Right lobe of liver (tissue), 6 donors: Measurements from ENCODE around the gene FOXQ1. TPM values are rescaled to one million over a fixed set of nuclear protein-coding genes. Genes with fewer than 3 reads are reported as not detected.

Experiments used
- ATAC-seq, 4 donors: fragments of 200-7000 bp; cut with Tn5 transposase; one replicate each; pipeline ENCODE4 v1.9.1; 2020; ENCODE audit warnings: mild to moderate bottlenecking in 4 of 4, moderate library complexity in 4 of 4
- DNase-seq, 3 donors: peaks; one replicate each; pipeline ENCODE4 v3.0.0-alpha.2; 2020
- H3K27ac ChIP-seq, 3 donors: fragments of 200-600 bp; one replicate each; pipeline ENCODE4 v1.8.0; 2022
- H3K27me3 ChIP-seq, 2 donors: fragments of 200-600 bp; one replicate each; pipeline ENCODE4 v1.8.0; 2022
- H3K36me3 ChIP-seq, 4 donors: fragments of 200-600 bp; sonication (generic) in 1 of 4; one replicate each; pipeline versions ENCODE4 v1.5.1 to v1.8.0; 2017 to 2022; ENCODE audit warnings: control low read depth in 1 of 4
- H3K4me1 ChIP-seq, 4 donors: fragments of 200-600 bp; sonication (generic) in 1 of 4; one replicate each; pipeline versions ENCODE4 v1.5.1 to v1.8.0; 2017 to 2022; ENCODE audit warnings: control low read depth in 1 of 4
- H3K4me3 ChIP-seq, 3 donors: fragments of 200-600 bp; one replicate each; pipeline ENCODE4 v1.8.0; 2022
- H3K9me3 ChIP-seq, 4 donors: fragments of 200-600 bp; sonication (generic) in 1 of 4; one replicate each; pipeline versions ENCODE4 v1.5.1 to v1.8.0; 2017 to 2022; ENCODE audit warnings: control low read depth in 1 of 4
- POLR2A ChIP-seq: fragments of 450-650 bp; IDR thresholded peaks from one replicate; pipeline ENCODE4 v1.6.1; 2017; ENCODE audit warnings: antibody characterized with exemption, mild to moderate bottlenecking
- WGBS: methylation state at CpG from one replicate; pipeline ENCODE4 v1.1.6; 2018; ENCODE audit warnings: low coverage, low lambda C conversion rate; ENCODE audit not compliant: insufficient coverage; ENCODE audit errors: missing lambda C conversion rate; 5-methylcytosine and 5-hydroxymethylcytosine counted together
- intact Hi-C, 2 donors: fragments of 100-400 bp; cut with DNase I; formaldehyde crosslinking; loops; one replicate each; pipeline versions ENCODE4 v1.11.2 to v1.14.1; 2022
- total RNA-seq, 6 experiments: library from RNA; depleted of rRNA in 2 of 6; stranded (reverse); fragments of >200 nt in 2 of 6; fragmentation: NEBNext Ultra II Directional in 3 of 6; extraction: Animal tissue kit (Norgen Biotek cat#: 25700) in 3 of 6; gene quantifications; one replicate each; pipeline versions ENCODE4 v1.1.0 to v1.2.4, GENCODE V29; 2016 to 2023
- TF ChIP-seq, protein P1 (sequence below), 4 donors: fragments of 200-600 bp in 3 of 4; fragments of 450-650 bp in 1 of 4; IDR thresholded peaks; one replicate each; pipeline versions ENCODE4 v1.5.1 to v1.8.0; 2016 to 2022; ENCODE audit warnings: antibody characterized with exemption in 4 of 4, mild to moderate bottlenecking in 2 of 4
- donor health status: DM: no; HTN: yes; CAD: no.
- donor health status: DM: no; HTN: no; CAD: no.
- donor health status: DM: no; HTN: no; CAD: no.
- donor health status: DM: no; HTN: yes; CAD: no.
- donor health status: DM: no; HTN: yes; CAD: no.

The FOXQ1 gene
- total RNA-seq, 6 experiments from 2014 or later: 0.12 to 4.0 (median 0.23) TPM

DNA sequence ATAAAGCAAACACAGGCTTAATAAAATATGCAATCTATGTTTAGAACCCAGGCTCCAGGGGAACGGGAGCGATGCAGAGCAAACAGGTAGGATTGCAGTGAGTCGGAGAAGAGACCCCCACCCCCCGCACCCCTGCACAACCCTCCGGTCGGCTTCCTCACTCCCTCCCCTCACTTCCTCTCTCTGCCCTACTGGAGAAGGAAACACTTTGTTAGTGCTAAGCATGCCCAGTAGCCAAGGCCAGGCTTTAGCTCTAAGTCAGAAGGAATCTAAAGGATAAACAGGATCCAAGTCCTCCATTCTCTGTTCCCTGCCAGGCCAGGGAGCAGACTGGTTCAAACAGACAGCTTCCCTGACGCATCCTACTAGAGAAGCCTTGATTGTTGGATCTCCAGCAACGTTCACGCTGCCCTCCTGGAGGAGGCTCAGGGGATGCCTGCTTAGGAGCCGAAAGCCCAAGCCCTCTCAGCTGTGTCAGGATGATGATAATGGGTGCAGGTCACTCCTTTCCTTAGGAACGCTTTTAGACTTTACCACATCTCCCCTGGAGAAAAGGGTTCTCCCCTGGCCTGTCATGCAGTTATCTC lies 14.7 kb downstream of the FOXQ1 start:
- Histone ChIP-seq H3K9me3 (no peaks in the 10 kb centered on the region), H3K4me3 (no peak overlapping the region), H3K27ac (no peak overlapping the region), H3K4me1 (peaks cover 0 to 33% (median 5%) of the 10 kb centered on the region in 4 donors), H3K27me3 (no peaks in the 10 kb centered on the region), H3K36me3 (no peaks in the 10 kb centered on the region)
- intact Hi-C loops: no loop called here
- DNase-seq (no peak), ATAC-seq (no peak)
- TF ChIP-seq, protein P1, sequence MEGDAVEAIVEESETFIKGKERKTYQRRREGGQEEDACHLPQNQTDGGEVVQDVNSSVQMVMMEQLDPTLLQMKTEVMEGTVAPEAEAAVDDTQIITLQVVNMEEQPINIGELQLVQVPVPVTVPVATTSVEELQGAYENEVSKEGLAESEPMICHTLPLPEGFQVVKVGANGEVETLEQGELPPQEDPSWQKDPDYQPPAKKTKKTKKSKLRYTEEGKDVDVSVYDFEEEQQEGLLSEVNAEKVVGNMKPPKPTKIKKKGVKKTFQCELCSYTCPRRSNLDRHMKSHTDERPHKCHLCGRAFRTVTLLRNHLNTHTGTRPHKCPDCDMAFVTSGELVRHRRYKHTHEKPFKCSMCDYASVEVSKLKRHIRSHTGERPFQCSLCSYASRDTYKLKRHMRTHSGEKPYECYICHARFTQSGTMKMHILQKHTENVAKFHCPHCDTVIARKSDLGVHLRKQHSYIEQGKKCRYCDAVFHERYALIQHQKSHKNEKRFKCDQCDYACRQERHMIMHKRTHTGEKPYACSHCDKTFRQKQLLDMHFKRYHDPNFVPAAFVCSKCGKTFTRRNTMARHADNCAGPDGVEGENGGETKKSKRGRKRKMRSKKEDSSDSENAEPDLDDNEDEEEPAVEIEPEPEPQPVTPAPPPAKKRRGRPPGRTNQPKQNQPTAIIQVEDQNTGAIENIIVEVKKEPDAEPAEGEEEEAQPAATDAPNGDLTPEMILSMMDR (IDR thresholded peaks at IDR 0.05): no peak
- TF ChIP-seq POLR2A: no peak
- WGBS: 56% methylated on average over 8 of the region's 11 CpGs

DNA sequence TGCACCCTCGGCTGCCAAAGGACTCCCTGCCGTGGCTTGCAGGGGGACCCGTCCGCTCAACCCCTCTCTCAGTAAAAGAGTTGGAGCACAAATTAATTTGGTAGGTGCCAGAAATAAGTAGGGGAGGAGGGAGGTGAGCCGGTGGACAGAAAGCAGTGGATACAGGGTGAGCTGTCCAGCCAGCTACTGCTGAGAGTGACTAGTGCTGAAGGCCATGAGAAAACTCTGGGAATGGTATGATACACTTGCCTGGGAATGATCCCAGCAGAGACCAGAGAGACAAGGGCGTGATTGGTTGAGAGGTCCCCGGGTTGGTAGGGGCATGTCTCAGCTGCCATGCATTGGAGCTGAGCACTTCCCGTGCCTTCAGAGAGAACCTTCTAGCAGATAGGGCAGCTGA lies 15.7 kb downstream of the FOXQ1 start:
- intact Hi-C loops: no loop called here
- Histone ChIP-seq H3K27ac (no peak overlapping the region), H3K36me3 (no peaks in the 10 kb centered on the region), H3K4me3 (no peak overlapping the region), H3K4me1 (peaks cover 0 to 23% (median 2%) of the 10 kb centered on the region in 4 donors), H3K9me3 (no peaks in the 10 kb centered on the region), H3K27me3 (no peaks in the 10 kb centered on the region)
- ATAC-seq: no peak
- no peak for DNase-seq
- 90% methylated on average over 4 of the region's 8 CpGs for WGBS
- no peak for TF ChIP-seq POLR2A
- TF ChIP-seq, protein P1 (IDR thresholded peaks at IDR 0.05): no peak

DNA sequence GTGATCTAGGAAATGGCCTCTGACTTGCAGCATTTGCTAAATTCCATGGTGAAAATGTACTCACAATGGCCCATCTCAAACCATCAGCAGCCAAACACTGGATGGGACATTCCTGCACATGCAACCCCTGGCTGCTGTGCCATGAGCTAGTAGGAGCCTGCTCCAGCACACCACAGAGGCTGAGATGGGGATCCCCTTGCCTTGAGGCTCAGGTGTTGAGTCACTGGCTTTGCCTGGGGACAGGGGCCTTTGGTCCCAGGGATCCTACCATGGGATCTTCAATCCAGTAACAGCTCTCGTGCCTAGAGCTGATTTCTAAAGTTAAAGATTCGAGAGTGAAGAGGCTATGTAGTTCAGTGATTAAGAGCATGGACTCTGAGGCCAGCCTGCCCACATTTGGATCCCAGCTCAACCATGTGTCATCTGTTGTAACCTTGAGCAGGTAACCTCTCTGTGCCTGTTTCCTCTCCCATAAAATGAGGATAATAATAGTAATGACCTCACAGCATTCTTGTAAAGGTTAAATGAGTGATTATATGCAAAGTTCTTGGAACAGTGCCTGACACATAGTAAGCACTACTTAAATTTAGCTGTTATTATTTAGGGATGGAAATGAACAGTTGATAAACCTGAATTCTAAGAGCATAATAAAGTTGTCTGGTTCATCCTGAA lies 16.4 kb downstream of the FOXQ1 start:
- DNase-seq: no peak
- Histone ChIP-seq H3K9me3 (no peaks in the 10 kb centered on the region), H3K4me3 (no peak overlapping the region), H3K4me1 (peaks cover 0 to 18% (median 1%) of the 10 kb centered on the region in 4 donors), H3K36me3 (no peaks in the 10 kb centered on the region), H3K27ac (no peak overlapping the region), H3K27me3 (no peaks in the 10 kb centered on the region)
- no peak for ATAC-seq
- intact Hi-C loops: no loop called here
- WGBS: 69% methylated on average over 2 of the region's 2 CpGs
- TF ChIP-seq, protein P1 (IDR thresholded peaks at IDR 0.05): no peak
- TF ChIP-seq POLR2A: no peak

DNA sequence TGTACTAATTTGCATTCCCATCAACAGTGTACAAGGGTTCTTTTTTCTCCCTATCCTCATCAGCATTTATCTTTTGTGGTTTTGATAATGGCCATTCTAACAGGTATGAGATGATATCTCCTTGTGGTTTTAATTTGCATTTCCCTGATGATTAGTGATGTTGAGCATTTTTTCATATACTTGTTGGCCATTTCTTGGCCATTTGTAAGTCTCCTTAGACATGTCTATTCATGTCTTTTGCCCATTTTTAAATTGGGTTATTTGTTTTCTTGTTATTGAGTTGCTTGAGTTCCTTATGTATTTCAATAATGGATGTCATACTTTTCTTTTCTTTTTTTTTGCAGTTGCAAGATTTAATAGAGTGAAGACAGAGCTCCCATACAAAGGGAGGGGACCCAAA lies 17.8 kb downstream of the FOXQ1 start:
- Histone ChIP-seq H3K4me1 (peaks cover 0 to 13% (median 2%) of the 10 kb centered on the region in 4 donors), H3K4me3 (no peak overlapping the region), H3K36me3 (no peaks in the 10 kb centered on the region), H3K9me3 (no peaks in the 10 kb centered on the region), H3K27ac (no peak overlapping the region), H3K27me3 (no peaks in the 10 kb centered on the region)
- DNase-seq (no peak), ATAC-seq (no peak)
- intact Hi-C loops: no loop called here
- no peak for TF ChIP-seq POLR2A
- TF ChIP-seq, protein P1 (IDR thresholded peaks at IDR 0.05): no peak
